Cerebellar nuclear complex (tissue), 1 donor: Measurements from ENCODE around the gene SELP.

Source experiments
- DNase-seq, 2 experiments: peaks; one replicate each; lab custom pipeline; 2025; lab: John Stamatoyannopoulos, UW

The SELP gene

GRCh38 chr1:169620565-169620964, 9.4 kb downstream of the SELP start:
- DNase-seq: no peak

GRCh38 chr1:169618367-169618766, 11.6 kb downstream of the SELP start:
- no peak for DNase-seq

- DNase-seq: no peak
Measured at GRCh38 chr1:169615803-169616202, 14.1 kb downstream of the SELP start.

GRCh38 chr1:169610858-169611257, 19.1 kb downstream of the SELP start:
- DNase-seq: no peak

- DNase-seq: no peak
Measured at GRCh38 chr1:169610108-169610507, 19.8 kb downstream of the SELP start.

- DNase-seq: no peak
Measured at GRCh38 chr1:169608226-169608625, 21.7 kb downstream of the SELP start.

- no peak for DNase-seq
Measured at GRCh38 chr1:169604781-169605560, 25.0 kb downstream of the SELP start.

GRCh38 chr1:169601096-169601881, 28.6 kb downstream of the SELP start:
- no peak for DNase-seq

- DNase-seq: no peak
Measured at GRCh38 chr1:169595764-169596711, 33.9 kb downstream of the SELP start.

- no peak for DNase-seq
Measured at GRCh38 chr1:169594391-169594790, 35.5 kb downstream of the SELP start.

GRCh38 chr1:169590932-169591331, 39.0 kb downstream of the SELP start:
- no peak for DNase-seq

- DNase-seq: no peak
Measured at GRCh38 chr1:169588785-169589485, 41.0 kb downstream of the SELP start.

- no peak for DNase-seq
Measured at GRCh38 chr1:169588112-169588511, 41.8 kb downstream of the SELP start.

GRCh38 chr1:169586395-169587255, 43.3 kb downstream of the SELP start, which contains the start of gene F5:
F5 (minus strand) TSS chr1:169586481; CDS start chr1:169586386, 95 bp downstream.
- no peak for DNase-seq

GRCh38 chr1:169586067-169586394, 43.9 kb downstream of the SELP start:
- DNase-seq: no peak

GRCh38 chr1:169585181-169585580, 44.7 kb downstream of the SELP start:
- DNase-seq: no peak

- no peak for DNase-seq
Measured at GRCh38 chr1:169584483-169585144, 45.3 kb downstream of the SELP start.

GRCh38 chr1:169577981-169578738, 51.8 kb downstream of the SELP start:
- no peak for DNase-seq

GRCh38 chr1:169576935-169577331, 53.0 kb downstream of the SELP start:
- DNase-seq: no peak
